ENCODE data around the gene SELENON. TPM values are rescaled to one million over a fixed set of nuclear protein-coding genes. Genes with fewer than 3 reads are reported as not detected.

The SELENON gene
- total RNA-seq = 69.7 TPM

- no peak for DNase-seq (ENCODE audit: low spot score)
Observed at GRCh38 chr1:25799935-25800702, at the start of gene SELENON. Gene SELENON, plus strand, starts transcription at chr1:25800193. Its CDS starts 38 bp downstream, at chr1:25800231.

DNA sequence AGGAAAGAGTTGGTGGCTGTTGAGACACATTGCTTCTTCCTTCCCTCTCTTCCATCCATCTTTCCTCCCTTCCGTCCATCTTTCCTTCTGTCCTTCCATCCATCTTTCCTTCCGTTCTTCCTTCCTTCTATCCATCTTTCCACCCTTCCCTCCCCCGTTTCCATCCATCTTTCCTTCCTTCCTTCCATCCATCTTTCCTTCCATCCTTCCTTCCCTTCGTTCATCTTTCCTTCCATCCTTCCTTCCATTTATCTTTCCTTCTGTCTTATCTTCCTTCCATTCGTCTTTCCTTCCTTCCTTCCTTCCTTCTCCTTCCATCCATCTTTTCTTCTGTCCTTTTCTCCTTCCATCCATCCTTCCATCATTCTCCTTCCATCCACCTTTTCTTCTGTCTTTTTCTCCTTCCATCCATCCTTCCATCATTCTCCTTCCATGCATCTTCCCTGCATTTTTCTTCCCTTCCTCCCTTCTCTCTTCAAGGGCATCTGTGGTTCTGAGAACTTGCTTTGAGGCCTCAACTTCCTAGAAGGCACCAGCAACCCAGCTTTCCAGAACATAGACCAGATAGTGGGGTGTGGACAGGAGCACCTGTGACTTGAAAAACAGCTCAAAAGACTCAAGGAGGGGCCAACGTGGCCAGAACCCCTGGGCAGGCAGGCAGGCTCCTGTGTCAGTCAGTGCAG, 48.9 kb upstream of the SELENON start:
- DNase-seq (ENCODE audit: low spot score) = no peak

GRCh38 chr1:25754470-25755181, 45.4 kb upstream of the SELENON start:
- no peak for DNase-seq (ENCODE audit: low spot score)

DNA sequence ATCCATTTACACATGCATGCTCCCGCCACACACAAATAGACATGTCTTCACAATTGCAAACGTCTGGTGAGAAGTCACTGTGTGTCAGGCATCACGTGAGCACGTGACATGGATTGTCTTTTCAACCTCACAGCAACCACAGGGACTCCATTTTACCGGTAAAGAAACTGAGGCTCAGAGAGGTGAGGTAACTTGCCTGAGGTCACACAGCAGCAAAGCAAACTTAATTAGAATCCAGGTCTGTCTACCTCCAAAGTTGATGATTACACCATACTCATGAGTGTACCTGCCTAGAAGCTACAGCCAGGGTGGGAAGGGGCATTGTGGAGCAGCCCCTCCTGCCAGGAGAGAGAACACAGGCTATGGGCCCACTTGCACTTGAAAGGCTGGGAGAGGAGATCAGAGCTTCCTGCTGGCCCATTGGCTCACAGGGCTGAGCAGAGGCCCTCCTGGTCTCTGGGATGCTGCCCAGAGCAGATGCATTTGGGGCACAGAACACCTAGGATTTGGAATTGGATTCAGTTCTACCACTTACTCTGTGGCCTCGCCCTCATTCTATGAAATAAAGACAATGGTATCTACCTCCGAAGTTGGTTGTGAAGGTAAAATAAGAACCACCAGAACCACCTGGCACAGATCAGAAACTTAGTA, 44.4 kb upstream of the SELENON start:
- no peak for DNase-seq (ENCODE audit: low spot score)

- no peak for DNase-seq (ENCODE audit: low spot score)
Observed at GRCh38 chr1:25756215-25756614, 43.8 kb upstream of the SELENON start.

- no peak for DNase-seq (ENCODE audit: low spot score)
Observed at GRCh38 chr1:25757151-25757845, 42.7 kb upstream of the SELENON start.

DNA sequence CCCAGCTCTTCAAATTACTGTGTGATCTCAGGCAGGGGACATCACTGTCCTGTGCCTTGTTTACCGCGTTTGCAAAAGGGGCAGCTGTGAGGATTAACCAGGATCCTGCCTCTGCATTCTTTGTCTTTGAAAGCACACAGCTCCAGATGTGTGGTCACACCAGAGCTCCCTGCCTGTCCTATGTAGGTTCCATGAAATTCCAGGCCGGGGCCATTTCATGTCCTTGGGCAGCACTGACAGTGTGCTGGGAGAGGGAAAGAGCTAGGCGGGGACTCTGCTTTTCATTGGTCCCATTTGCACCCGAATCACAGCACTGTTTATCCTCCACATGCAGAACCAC, 42.2 kb upstream of the SELENON start:
- no peak for DNase-seq (ENCODE audit: low spot score)

DNA sequence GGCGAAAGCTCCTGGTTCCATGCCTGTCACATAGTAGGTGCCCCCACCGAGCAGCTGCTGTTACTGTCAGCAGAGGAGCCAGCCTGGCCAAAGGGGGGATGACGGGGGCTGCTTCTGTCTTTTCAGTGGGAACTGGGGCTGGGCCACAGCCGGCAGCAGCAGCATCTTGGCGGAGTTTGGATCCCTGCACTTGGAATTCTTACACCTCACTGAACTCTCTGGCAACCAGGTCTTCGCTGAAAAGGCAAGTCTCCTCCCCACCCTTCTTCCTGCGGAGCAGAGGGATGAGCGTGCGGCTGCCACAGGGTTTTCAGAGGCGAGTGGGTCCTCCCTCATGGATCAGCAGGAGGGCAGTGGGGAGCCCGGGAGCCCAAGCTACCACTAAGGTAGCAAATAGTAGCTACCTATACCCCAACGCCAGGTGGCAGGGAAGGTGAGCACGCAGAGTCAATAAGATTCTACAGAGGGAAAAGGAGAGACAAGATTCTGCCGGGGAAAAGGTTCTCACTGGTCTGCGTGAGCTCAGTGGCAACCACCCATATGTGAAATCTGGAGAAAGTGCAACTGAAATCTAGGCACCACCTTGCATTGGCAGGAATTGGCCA, 41.4 kb upstream of the SELENON start:
- DNase-seq (ENCODE audit: low spot score) = no peak

DNA sequence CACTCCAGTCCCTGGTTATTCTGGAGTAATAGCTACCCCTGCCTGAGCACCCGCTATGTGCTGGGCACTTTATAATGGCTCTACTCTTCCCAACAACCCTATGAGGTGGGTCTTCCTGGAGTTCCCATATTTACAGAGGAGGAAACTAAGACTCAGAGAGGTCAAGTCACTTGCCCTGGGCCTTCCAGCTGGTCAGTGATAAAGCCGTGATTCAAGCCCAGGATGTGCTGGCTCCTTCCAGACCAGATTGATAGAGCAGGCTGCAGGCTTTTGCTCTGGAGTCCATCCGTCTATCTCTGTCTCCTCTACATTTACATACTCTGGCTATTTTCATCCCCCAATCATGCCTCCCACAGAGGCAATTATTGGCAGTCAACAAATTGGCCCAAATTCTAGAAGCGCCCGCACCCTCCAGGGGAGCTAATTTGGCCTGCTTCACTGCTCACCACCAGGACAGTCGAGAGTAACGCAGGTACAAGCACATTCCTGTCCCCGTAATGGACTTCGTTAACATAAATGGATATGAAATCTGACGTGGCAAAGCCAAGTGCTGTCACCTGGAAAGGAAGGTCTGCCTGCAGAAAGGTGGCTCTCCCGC, 39.8 kb upstream of the SELENON start:
- DNase-seq (ENCODE audit: low spot score) = no peak

DNA sequence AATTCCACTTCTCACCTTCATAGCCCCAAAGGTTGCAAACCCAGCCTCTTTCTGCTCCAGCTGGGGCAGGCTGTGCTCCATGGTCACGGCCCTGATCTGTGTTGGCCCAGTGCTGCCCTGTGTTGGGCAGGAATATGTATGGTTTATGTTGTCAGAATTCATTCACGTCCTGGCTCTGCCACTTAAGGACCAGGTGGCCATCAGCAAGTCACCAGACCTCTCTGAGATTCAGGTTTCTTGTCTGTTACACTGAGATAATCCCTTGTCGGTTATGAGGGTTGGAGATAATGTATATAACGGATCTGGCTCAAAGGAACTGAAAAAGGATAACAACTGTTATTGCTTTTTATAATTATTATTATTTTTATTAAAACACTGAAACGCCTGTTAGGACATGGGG, 39.1 kb upstream of the SELENON start:
- DNase-seq (ENCODE audit: low spot score) = no peak

DNA sequence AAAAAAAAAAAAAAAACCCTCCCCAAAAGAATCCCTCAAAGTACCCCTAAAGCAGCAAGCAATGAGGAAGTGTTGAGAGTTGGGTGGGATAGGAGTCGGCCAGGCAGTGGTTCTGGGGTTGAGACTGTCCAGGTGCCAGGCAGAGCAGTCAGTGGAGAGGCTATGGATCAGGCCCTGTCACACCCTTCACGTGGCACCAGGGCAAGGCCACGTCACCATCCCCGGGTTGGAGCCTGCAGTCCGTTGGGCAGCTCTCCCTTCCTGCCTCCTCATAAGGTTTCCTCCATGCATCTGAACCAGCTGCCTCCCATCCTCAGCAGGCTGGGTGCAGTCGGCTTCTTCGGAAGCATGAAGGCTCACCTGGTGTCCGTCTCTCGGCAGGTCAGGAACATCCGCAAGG, 36.5 kb upstream of the SELENON start:
- no peak for DNase-seq (ENCODE audit: low spot score)

DNA sequence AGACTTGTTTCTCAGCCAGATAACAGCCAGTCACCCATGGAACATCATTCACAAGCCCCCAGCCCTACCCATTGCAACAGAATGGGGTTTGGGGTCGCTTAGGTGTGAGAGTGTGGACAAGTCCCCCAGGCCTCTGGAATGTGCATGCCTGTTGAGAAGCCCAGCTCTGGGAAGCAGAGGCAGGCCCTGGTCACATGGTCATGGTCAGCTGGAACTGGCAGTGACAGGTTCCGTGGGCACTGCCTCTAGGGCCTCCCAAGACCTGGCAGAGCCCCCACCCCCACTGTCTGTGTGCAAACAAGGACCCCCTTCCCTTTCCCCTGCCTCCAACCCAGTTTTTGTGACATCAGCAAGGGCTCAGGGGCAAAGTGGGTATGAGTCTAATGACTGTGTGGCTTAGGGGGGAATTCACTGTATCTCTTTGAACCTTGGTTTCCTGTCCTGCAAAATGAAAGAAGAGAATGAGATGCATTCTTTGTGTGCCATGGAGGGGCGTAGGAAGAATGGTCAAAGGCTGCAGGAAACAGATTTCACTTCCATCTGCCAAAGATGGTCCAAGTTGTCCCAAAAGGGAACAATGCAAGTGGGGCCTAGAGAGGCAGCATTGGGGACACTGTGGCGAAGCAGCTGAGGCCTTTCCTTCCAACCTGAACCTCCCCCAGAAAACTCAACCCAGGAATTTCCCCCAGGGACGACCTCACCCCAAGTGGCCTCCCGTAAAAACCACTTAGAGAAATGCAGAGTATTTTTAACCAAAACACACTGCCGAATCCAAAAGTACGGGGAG, 34.7 kb upstream of the SELENON start:
- no peak for DNase-seq (ENCODE audit: low spot score)

DNA sequence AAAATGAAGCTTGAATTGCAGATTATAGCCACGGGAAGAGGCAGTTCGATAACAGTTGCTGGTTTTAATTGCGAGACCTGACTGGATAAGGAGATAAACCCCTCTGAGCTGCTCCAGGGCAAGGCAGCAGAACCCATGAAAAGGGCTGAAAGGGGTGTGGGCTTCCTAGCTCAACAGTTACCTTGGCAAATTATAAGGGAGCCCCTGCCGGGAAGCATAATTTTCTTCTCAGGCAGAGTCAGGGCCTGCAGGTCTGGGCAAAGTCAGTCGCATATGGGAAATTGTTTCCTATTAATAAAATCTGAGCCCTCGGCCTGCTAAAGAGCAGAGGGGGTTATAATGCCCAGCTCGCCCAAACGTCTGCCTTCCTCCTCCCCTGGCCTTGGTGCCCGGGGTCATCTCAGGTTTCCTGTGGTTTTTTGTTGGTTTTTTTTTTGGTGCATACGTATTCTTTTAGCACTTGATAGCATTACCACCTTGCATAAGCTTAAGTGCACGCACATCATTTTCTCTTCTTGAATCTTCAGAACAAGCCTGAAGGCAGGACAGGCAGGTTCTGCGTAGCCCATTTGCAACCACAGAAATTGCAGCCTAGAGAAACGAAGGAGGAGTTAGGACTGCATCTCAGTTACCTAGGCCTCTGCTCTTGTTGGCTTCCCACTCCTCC, 33.9 kb upstream of the SELENON start:
- no peak for DNase-seq (ENCODE audit: low spot score)

DNA sequence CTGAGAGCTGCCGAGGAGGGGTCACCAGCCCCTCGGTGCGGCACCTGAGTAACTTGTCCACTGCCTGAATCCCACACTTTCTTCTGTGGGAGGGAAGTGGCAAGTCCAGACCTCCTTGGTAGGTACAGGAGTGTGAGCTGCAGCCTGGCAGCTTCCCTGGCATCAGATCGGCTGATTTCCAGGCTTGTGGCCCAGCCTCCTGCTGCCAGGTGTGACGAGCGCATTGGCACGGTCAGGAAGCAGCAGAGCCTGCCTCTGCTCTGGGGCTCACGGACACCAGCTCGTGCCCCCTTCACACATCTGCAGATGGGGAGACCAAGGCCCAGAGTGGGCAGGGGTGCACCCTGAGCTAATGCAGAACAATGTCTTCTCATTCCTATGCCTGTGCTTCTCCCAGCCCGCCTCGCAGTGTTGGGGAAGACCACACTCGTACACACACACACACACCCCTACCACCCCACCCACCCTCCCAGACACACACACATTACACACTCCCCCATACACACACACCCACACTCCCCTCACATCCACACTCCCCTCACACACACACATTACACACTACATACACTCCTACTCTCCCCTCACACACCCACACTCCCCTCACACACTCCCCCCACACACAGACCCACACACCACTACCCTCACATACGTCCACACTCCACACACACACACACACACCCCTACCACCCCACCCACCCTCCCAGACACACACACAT, 33.1 kb upstream of the SELENON start:
- DNase-seq (ENCODE audit: low spot score) = no peak

DNA sequence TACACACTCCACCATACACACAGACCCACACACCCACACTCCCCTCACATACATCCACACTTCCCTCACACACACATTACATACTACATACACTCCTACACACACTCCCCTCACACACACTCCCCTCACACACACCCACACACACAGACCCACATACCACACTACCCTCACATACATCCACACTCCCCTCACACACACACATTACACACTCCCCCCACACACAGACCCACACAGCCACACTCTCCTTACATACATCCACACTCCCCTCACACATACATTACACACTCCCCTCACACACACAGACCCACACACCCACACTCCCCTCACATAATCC, 32.6 kb upstream of the SELENON start:
- DNase-seq (ENCODE audit: low spot score) = no peak

DNA sequence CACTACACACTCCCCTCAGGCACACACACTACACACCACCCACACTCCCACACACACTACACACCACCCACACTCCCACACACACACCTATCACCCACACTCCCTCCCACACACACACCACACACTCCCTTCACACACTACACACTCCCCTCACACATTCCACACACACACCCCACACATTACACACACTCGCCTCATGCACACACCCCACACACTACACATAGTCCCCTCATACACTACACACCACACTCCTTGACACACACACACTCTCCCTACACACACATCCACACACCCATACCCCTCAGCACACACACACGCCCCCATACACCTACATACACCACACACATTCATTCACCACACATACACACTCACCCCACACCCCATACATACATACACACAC, 31.0 kb upstream of the SELENON start:
- DNase-seq (ENCODE audit: low spot score) = no peak

DNA sequence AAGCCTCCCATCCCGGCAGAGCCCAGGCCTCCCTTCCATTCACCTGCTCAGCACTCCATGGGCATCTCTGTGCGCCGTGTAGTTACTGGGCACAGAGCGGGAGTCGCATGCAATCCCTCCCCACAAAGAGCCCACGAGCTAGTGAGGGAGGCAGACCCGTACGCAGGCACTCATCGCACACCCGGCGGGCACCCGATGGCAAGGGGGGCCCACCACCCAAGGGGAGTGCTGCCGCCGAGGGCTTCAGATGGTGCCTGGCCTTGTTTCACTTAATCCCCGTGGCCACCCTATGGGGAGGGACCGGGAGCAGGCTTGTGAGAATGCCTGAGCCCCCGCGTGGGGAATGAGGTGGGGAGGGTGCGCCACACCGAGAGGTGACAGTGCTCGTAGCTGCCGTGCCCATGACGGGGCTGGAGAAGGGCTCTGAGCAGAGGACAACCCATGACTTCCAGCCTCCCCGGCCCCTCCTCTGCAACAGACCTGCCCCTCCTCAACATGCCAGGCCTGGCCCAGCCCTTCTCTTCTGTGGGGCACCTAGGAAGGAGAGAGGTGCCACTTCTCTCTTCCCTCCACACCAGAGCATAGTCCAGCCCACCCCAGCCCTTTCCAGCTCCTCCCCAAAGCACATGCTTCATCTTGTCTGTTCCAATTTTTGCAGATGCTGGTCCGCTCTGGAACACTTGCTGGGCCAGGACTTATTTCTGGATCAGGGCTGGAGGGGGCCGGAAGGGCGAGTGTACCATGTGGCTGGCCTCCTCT, 30.2 kb upstream of the SELENON start:
- no peak for DNase-seq (ENCODE audit: low spot score)

- DNase-seq (ENCODE audit: low spot score) = no peak
Observed at GRCh38 chr1:25770541-25771220, 29.3 kb upstream of the SELENON start.
